ENCODE data around the gene LNPK.
"Not testable (repeated sequence)": the region's sequence is repeated elsewhere in the genome, so short reads cannot be mapped to it uniquely, and the experiment has no call there.

LNPK gene

DNA sequence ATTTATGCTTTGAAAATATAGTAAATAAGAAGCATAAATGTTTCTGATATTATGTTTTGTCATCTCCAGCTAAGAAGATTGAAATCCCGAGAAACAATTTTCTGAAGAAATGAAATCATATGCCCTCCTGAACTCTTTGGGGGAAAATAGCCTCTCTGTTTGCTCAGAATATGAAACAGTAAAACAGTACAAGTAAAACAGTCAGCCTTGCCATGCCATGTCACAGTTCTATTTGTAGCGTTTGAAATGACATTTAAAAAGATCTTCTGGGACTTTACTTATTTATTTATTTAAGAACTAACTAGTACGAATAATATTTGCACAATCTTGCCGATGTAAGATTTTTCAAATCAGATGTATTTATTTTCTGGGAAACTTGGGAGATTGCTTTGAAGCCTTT lies 98.0 kb downstream of the LNPK start:
- DNase-seq (ENCODE audit: low read depth), result no peak

DNA sequence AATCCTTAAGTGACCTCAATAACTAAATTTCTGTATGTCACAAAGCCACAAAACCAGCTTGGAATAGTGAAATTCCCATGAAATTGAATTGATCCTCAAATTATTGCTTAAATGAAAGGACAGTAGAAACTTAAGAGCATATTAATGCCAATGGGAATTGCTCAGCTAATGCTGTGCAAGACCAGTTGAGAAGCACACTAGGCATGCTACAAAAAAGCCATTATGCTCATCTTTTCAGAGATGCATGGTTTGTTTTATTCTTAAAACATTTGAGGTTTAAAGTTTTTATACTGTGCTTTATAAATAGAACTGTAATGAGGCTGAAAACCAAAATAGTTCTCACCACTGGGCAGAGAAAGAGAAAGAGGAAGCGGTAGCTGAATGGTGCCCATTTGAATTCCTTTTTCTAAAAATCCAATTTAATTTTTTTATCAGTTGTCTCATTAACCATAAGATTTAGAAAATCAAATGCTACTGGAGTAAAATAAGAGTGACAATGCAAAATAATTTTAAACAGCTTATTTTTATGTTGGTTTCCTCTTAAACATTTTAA lies 98.6 kb downstream of the LNPK start:
- DNase-seq (ENCODE audit: low read depth), result no peak

- DNase-seq (ENCODE audit: low read depth), result not testable (repeated sequence)
These were observed 106.1 kb downstream of the LNPK start for GRCh38 chr2:175895957-175896356.

DNA sequence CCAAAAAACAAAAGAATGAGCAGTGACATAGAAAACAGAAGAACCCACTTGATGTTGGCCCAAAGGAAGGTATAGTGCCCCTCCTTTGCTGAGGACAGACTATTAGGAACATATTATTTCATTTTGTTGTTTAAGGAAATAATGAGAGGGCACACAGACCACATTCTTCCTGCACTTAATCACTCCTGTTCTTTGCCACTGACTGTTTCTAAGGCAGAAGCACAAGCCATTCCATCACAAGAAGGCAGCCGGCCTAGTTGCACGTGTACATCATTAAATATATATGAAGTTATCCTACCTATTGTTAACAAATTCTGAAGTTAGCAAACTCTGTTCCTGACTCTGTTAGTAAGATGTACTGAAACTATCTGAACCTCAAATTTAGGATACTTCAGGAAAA lies 110.0 kb downstream of the LNPK start:
- DNase-seq (ENCODE audit: low read depth), result no peak

DNA sequence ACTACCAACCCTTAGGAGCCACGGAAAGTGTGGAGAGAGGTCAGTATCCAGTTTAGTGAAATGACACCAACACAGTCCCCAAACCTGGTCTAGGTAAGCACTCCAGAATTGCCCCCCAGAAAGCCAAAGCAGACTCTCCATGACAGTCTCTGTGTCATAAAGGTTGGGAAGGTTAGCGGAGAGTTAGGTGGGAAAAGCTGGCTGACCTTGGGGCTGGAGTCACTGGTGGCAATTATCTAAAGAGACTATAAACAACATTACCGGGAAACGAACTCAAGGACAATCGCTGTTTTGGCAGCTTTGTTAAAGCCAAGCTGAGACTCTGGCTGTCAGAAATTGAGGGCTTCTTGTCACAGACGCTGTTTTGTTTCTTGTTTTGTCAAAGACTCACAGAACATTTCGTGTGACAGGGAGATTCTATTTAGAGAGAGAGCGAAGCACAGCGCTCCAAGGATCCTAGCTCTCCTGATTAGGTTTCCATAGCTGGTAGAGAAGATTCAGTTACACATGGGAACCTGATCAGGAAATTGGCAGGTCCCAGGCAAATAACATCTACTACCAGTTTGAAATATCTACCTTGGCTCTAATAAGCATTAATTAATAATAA lies 111.3 kb downstream of the LNPK start:
- DNase-seq (ENCODE audit: low read depth), result no peak

DNA sequence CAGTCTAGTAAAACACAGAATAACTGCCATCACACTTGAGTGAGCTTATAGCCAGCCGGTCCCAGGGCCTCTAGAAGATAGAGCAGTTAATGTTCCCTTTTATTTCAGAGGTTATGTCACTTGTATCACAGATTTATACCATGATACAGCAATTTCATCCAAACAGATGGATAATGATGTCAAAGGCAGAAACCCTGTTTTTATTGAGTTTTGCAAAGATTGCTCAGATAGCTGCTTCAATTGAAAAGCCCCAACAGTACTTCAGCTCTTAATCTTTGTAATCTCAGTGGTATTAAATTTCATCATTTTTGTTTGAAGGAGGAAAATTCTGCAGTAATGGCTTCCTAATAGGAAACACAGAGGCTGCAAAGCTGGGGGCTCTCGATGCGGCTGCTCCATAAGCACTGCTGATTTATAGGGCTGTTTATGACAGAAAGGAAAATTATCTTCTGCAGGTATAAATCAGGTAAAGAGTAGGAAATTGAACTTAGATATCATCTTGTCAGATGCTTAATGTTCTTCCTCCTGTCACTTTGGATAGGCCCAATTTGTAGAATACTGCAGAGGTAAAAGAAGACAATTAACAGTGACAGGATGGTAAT lies 112.3 kb downstream of the LNPK start:
- no peak for DNase-seq (ENCODE audit: low read depth)

DNA sequence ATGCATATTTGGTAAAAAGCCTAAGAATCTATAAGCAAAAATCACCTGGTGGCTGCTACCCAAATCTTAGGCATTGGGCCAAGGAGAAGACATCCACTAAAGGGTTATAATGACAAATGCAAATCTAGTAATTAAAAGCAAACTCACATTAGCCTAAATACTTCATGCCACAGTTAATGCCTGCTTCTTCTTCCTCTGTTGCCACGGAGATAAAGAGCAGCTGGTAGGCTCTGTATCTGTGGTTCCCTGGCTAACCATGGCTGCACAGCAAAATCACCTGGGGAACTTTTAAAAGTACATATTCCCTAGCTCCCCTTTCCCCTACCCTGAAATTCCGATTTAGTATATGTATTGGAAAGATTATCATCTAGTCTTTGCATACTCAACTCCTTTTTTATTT lies 114.3 kb downstream of the LNPK start:
- DNase-seq (ENCODE audit: low read depth), result no peak

- no peak for DNase-seq (ENCODE audit: low read depth)
These were observed 117.2 kb downstream of the LNPK start for GRCh38 chr2:175884697-175885393.

- no peak for DNase-seq (ENCODE audit: low read depth)
These were observed 118.4 kb downstream of the LNPK start for GRCh38 chr2:175883586-175884194.

GRCh38 chr2:175879679-175880078 lies 122.4 kb downstream of the LNPK start:
- no peak for DNase-seq (ENCODE audit: low read depth)

GRCh38 chr2:175877845-175878544 lies 124.1 kb downstream of the LNPK start:
- peak; percentile 14 for DNase-seq (ENCODE audit: low read depth)

- no peak for DNase-seq (ENCODE audit: low read depth)
These were observed 127.8 kb downstream of the LNPK start for GRCh38 chr2:175874291-175874690.
